ENCODE data around the gene NMNAT2. TPM values are rescaled to one million over a fixed set of nuclear protein-coding genes. Genes with fewer than 3 reads are reported as not detected.
A peak's percentile ranks its signal among the peaks of the same experiment; 100 is the strongest.

NMNAT2 gene
- total and polyA plus RNA-seq, 2 of the 8 experiments (the other 6 are each of a cell fraction or from before 2014, with no cell fraction given): 6.5 to 20.9 TPM

DNA sequence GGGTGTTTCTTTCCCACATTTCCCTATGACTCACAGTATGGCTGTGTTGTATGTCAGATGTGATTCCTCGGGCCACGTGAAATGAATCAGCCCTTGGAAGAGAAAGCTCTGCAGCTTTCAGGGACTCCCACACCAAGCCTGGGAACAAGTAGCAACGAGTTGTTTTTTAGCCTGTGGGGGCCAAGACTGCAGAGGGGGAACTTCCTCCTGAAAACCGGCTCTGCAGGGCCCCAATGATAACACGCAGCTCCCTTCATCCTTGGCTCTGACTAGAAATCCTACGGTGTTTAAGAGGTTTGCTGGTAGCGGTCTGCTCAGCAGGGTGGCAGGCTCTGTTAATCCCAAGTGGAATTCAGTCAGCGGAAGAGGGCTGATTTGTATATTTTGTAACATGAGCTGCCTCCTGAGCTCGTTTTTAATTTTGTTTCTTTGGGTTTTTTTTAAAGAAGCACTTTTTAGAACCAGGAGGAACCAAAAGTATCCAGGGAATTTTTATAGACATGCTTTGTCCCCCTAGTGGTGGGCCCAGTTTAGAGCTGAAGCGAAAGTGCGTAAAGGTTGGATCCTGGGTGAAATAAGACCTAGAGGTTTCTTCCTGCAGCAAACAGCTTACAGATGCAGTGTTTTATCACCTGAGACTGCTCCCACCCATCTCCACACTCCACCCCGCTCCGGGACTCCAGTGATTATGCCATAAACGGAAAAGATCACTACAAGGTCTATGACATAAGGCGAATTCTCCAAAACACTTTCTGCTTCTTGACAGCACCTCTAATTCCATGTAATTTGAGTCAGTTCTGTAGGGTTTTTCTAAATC is 183.3 kb downstream of the NMNAT2 start (continued):
- TF ChIP-seq BACH1 (IDR thresholded peaks at IDR 0.05; ENCODE audit: low read length) (no peak), EP300 (IDR thresholded peaks at IDR 0.05; ENCODE audit: borderline replicate concordance in 1 of 2, low read depth in 2 of 2, low read length in 2 of 2) (no peak), CHD1 (IDR thresholded peaks at IDR 0.05; ENCODE audit: low read depth, low read length) (no peak), GABPA (IDR thresholded peaks at IDR 0.05; ENCODE audit: borderline replicate concordance, insufficient read depth, low read length) (no peak), CBX5 (IDR thresholded peaks at IDR 0.05; ENCODE audit: low read depth, low read length) (no peak), KDM5A (IDR thresholded peaks at IDR 0.05; ENCODE audit: low read length) (no peak), CREB1 (IDR thresholded peaks at IDR 0.05) (no peak), FOSL1 (IDR thresholded peaks at IDR 0.05; ENCODE audit: insufficient read depth, low read depth, low read length) (no peak), CHD2 (IDR thresholded peaks at IDR 0.05; ENCODE audit: low read length) (no peak), SIRT6 (IDR thresholded peaks at IDR 0.05; ENCODE audit: low read length) (no peak), SIX5 (IDR thresholded peaks at IDR 0.05; ENCODE audit: low read depth, low read length) (peak; percentile 6; the same call in 1 of the 2 replicates), POLR2A (IDR thresholded peaks at IDR 0.05; ENCODE audit: control extremely low read depth in 1 of 2, low read depth in 2 of 2, low read length in 2 of 2) (peak; percentile 21 to 29; a peak in 1 of 3 replicates), ATF2 (IDR thresholded peaks at IDR 0.05; ENCODE audit: low read length) (no peak), CTBP2 (IDR thresholded peaks at IDR 0.05; ENCODE audit: borderline replicate concordance, insufficient read depth, insufficient read length, low read length) (no peak), USF2 (IDR thresholded peaks at IDR 0.05; ENCODE audit: low read length) (no peak), SRF (IDR thresholded peaks at IDR 0.05; ENCODE audit: low read depth, low read length) (no peak), JUND (IDR thresholded peaks at IDR 0.05; ENCODE audit: low read length) (no peak), KDM4A (IDR thresholded peaks at IDR 0.05; ENCODE audit: low read depth, low read length, severe bottlenecking) (no peak), SP1 (IDR thresholded peaks at IDR 0.05; ENCODE audit: low read depth, low read length) (no peak; the same call in 1 of the 2 replicates), KDM1A (IDR thresholded peaks at IDR 0.05; ENCODE audit: borderline replicate concordance, low read length) (0 out of 2 replicates have a peak, but pooled peaks have one; percentile 18), RNF2 (IDR thresholded peaks at IDR 0.05; ENCODE audit: borderline replicate concordance, low read depth, low read length, missing control alignments, poor library complexity, severe bottlenecking) (no peak)
